ENCODE measurements around the gene MAX. TPM values are rescaled to one million over a fixed set of nuclear protein-coding genes. Genes with fewer than 3 reads are reported as not detected.
"Not testable (repeated sequence)": the region's sequence is repeated elsewhere in the genome, so short reads cannot be mapped to it uniquely, and the experiment has no call there.

Gene MAX
- total RNA-seq, 2 experiments from 2014 or later, result 158 to 203 TPM

- Mint-ChIP-seq H3K4me3 (no peak overlapping the region), H3K27ac (no peak overlapping the region), H3K9me3 (no peaks in the 10 kb centered on the region), H3K27me3 (no peaks in the 10 kb centered on the region), H3K36me3 (ENCODE audit: low read depth) (peaks cover 19% of the 10 kb centered on the region), H3K4me1 (no peaks in the 10 kb centered on the region)
- no peak for DNase-seq
- POLR2A ChIA-PET, result interaction anchor here (0.6 kb wide), 1 partner anchor 52 kb away, joined by 3 read pairs; no protein-coding TSS in a partner anchor
- CTCF ChIA-PET, result interaction anchor here (0.6 to 1.8 kb wide), 4 partner anchors 11 to 171 kb away, joined by 3 to 6 read pairs (median 4); no protein-coding TSS in a partner anchor
Measured at GRCh38 chr14:65035049-65035448, 67.3 kb downstream of the MAX start.

GRCh38 chr14:65034021-65034420 is 68.3 kb downstream of the MAX start:
- Mint-ChIP-seq H3K4me1 (no peaks in the 10 kb centered on the region), H3K36me3 (ENCODE audit: low read depth) (peaks cover 26% of the 10 kb centered on the region), H3K4me3 (no peak overlapping the region), H3K27me3 (no peaks in the 10 kb centered on the region), H3K9me3 (no peaks in the 10 kb centered on the region), H3K27ac (no peak overlapping the region)
- no peak for DNase-seq
- ChIA-PET CTCF (interaction anchor here (1.0 kb wide), 2 partner anchors 14 to 51 kb away, joined by 3 read pairs; no protein-coding TSS in a partner anchor), POLR2A (no interaction called here)

GRCh38 chr14:65033181-65033580 is 69.1 kb downstream of the MAX start:
- no peaks in the 10 kb centered on the region for H3K27me3 Mint-ChIP-seq
- CTCF ChIA-PET, result interaction anchor here (1.0 kb wide), 2 partner anchors 13 to 51 kb away, joined by 3 read pairs; no protein-coding TSS in a partner anchor
- POLR2A ChIA-PET, result no interaction called here

GRCh38 chr14:65032319-65032718 is 70.0 kb downstream of the MAX start:
- Mint-ChIP-seq H3K4me1 (no peaks in the 10 kb centered on the region), H3K36me3 (ENCODE audit: low read depth) (peaks cover 25% of the 10 kb centered on the region), H3K9me3 (no peaks in the 10 kb centered on the region), H3K4me3 (no peak overlapping the region), H3K27ac (no peak overlapping the region), H3K27me3 (no peaks in the 10 kb centered on the region)
- ChIA-PET POLR2A (no interaction called here), CTCF (no interaction called here)
- DNase-seq, result no peak

More at GRCh38 chr14:65033181-65033580, 69.1 kb downstream of the MAX start:
- no peaks in the 10 kb centered on the region for H3K9me3 Mint-ChIP-seq
- peaks cover 22% of the 10 kb centered on the region for H3K36me3 Mint-ChIP-seq (ENCODE audit: low read depth)
- H3K4me1 Mint-ChIP-seq, result no peaks in the 10 kb centered on the region
- DNase-seq, result no peak
- no peak overlapping the region for H3K27ac Mint-ChIP-seq
- no peak overlapping the region for H3K4me3 Mint-ChIP-seq

- H3K9me3 Mint-ChIP-seq, H3K27ac Mint-ChIP-seq, POLR2A ChIA-PET, H3K4me3 Mint-ChIP-seq, DNase-seq, H3K4me1 Mint-ChIP-seq, H3K27me3 Mint-ChIP-seq: not testable (repeated sequence)
- H3K36me3 Mint-ChIP-seq (ENCODE audit: low read depth), result peaks cover 30% of the 10 kb centered on the region
- CTCF ChIA-PET, result interaction anchor here (0.5 to 1.3 kb wide), 3 partner anchors 27 to 107 kb away, joined by 3 to 5 read pairs (median 3); no protein-coding TSS in a partner anchor
Measured at GRCh38 chr14:65031321-65031720, 71.0 kb downstream of the MAX start.

GRCh38 chr14:65028937-65029336 is 73.4 kb downstream of the MAX start:
- Mint-ChIP-seq H3K27ac (no peak overlapping the region), H3K4me3 (no peak overlapping the region), H3K9me3 (no peaks in the 10 kb centered on the region), H3K27me3 (no peaks in the 10 kb centered on the region), H3K36me3 (ENCODE audit: low read depth) (peaks cover 30% of the 10 kb centered on the region), H3K4me1 (no peaks in the 10 kb centered on the region)
- DNase-seq, result no peak
- CTCF ChIA-PET, result interaction anchor here (1.1 kb wide), 1 partner anchor 20 kb away, joined by 3 read pairs; no protein-coding TSS in a partner anchor
- POLR2A ChIA-PET, result no interaction called here

- no peak overlapping the region for H3K4me3 Mint-ChIP-seq
- no peak for DNase-seq
- peaks cover 25% of the 10 kb centered on the region for H3K36me3 Mint-ChIP-seq (ENCODE audit: low read depth)
- H3K27ac Mint-ChIP-seq, result no peak overlapping the region
- no peaks in the 10 kb centered on the region for H3K9me3 Mint-ChIP-seq
- CTCF ChIA-PET, result interaction anchor here (1.4 kb wide), 1 partner anchor 20 kb away, joined by 3 read pairs; no protein-coding TSS in a partner anchor
- no peaks in the 10 kb centered on the region for H3K4me1 Mint-ChIP-seq
- POLR2A ChIA-PET, result no interaction called here
- H3K27me3 Mint-ChIP-seq, result no peaks in the 10 kb centered on the region
Measured at GRCh38 chr14:65027127-65027799, 75.1 kb downstream of the MAX start.

- H3K27me3 Mint-ChIP-seq, result no peaks in the 10 kb centered on the region
- POLR2A ChIA-PET, result no interaction called here
- no peak overlapping the region for H3K27ac Mint-ChIP-seq
- H3K9me3 Mint-ChIP-seq, result no peaks in the 10 kb centered on the region
- DNase-seq, result no peak
- CTCF ChIA-PET, result interaction anchor here (1.4 kb wide), 1 partner anchor 21 kb away, joined by 3 read pairs; no protein-coding TSS in a partner anchor
- no peak overlapping the region for H3K4me3 Mint-ChIP-seq
- H3K36me3 Mint-ChIP-seq (ENCODE audit: low read depth), result peaks cover 20% of the 10 kb centered on the region
- no peaks in the 10 kb centered on the region for H3K4me1 Mint-ChIP-seq
Measured at GRCh38 chr14:65026526-65026925, 75.8 kb downstream of the MAX start.

- DNase-seq, result no peak
- ChIA-PET POLR2A (no interaction called here), CTCF (interaction anchor here (0.6 to 1.4 kb wide), 2 partner anchors 21 to 468 kb away, joined by 3 read pairs; no protein-coding TSS in a partner anchor)
- no peak overlapping the region for H3K4me3 Mint-ChIP-seq
- H3K27me3 Mint-ChIP-seq, result no peaks in the 10 kb centered on the region
- no peaks in the 10 kb centered on the region for H3K4me1 Mint-ChIP-seq
- H3K27ac Mint-ChIP-seq, result no peak overlapping the region
- peaks cover 18% of the 10 kb centered on the region for H3K36me3 Mint-ChIP-seq (ENCODE audit: low read depth)
- no peaks in the 10 kb centered on the region for H3K9me3 Mint-ChIP-seq
Measured at GRCh38 chr14:65025818-65026217, 76.5 kb downstream of the MAX start.

Small RNAs within 50 kb of the gene (microRNA-seq; reads per million reads assigned to microRNA genes)
- gene MIR4706 (ENCODE audit: borderline microRNAs expressed, borderline replicate concordance), result 0.84 reads per million

Other genes with a start within 250 kb of the MAX start
- not detected for gene SPTB, start 222.6 kb downstream of the MAX start, total RNA-seq
- gene CHURC1, start 188.1 kb downstream of the MAX start, total RNA-seq, result 10 to 100 TPM; 65.2 to 82.9 TPM
- gene GPX2, start 159.8 kb downstream of the MAX start, total RNA-seq, result not detected
- 1 to 10 TPM; 4.9 to 5.7 TPM for gene RAB15, start 130.2 kb downstream of the MAX start, total RNA-seq
- 10 to 100 TPM; 16.7 to 21.4 TPM for gene FNTB, start 115.6 kb downstream of the MAX start, total RNA-seq